CD4-positive, alpha-beta T cell treated with Interleukin-17A for 4 hours (primary cell): ENCODE data around the gene PSTPIP1.

Experiments used
- DNase-seq: peaks from one replicate; pipeline ENCODE4 v3.0.0-alpha.2; 2020; ENCODE audit warnings: mixed read lengths

PSTPIP1 gene

GRCh38 chr15:77001966-77002365, 7.0 kb downstream of the PSTPIP1 start:
- DNase-seq: peak; percentile 3

- peak; percentile 9 for DNase-seq
Measured at GRCh38 chr15:77002436-77002835, 7.5 kb downstream of the PSTPIP1 start.

- DNase-seq: peak; percentile 80
Measured at GRCh38 chr15:77002954-77003912, 8.3 kb downstream of the PSTPIP1 start.

DNA sequence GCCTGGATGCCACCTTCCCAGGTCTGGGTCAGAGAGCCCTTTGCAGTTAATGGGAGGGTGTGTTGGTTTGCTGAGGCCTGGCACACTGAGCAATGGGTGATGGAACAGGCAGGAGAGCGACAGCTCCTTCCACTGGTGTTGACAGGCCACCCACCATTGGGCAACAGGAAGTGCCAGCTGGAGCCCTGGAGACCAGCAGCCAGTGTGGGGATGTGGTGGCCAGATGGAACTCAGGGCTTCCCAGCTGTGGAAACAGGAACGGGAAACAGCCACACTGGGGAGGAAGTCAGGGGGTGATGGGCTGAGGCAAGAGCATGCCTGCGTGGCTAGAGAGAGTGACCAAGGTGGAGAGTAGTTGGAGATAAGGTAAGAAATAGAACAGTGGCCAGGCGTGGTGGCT, 9.3 kb downstream of the PSTPIP1 start:
- no peak for DNase-seq

GRCh38 chr15:77009176-77009575, 14.2 kb downstream of the PSTPIP1 start:
- no peak for DNase-seq

GRCh38 chr15:77009646-77010311, 14.9 kb downstream of the PSTPIP1 start:
- DNase-seq: no peak

- DNase-seq: no peak
Measured at GRCh38 chr15:77010312-77010686, 15.4 kb downstream of the PSTPIP1 start.

DNA sequence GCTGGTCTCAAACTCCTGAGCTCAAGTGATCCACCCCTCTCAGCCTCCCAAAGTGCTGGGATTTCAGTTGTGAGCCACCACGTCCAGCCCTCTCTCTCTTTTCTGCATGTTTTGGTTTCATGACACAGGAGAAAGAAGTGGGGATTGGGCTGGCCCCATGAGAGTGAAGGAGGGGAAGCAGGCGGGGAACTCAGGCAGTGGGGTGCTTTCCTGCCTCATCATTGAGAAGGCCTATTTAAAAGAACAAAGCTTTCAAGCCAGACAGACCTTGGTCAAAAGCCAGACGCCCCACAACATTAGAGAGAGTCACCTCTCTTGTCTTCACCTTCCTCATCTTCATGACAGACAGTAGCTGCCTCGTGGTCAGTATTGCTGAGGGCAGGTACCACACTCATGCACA, 15.9 kb downstream of the PSTPIP1 start:
- DNase-seq: peak; percentile 48

DNA sequence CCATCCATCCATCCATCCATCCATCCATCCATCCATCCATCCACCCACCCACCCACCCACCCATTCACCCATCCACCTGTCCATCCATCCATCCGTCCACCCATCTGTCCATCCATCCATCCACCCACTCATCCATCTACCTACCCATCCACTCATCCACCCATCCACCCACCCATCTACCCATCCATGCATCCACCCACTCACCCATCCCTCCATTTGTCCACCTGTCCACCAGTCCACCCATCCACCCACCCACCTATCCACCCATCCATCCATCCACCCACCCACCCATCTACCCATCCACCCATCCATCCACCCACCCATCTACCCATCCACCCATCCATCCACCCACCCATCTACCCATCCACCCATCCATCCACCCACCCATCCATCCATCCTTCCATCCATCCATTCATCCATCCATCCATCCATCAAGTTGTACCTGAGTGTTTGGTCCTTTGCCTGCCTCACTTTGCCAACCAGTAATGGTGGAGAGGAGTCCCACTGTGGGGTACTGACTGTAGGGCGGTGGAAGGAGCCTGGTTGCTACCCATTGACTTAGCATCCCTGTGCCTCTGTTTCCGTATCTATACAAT, 17.3 kb downstream of the PSTPIP1 start:
- DNase-seq: no peak

- peak; percentile 69 for DNase-seq
Measured at GRCh38 chr15:77012868-77013267, 17.9 kb downstream of the PSTPIP1 start.

- peak; percentile 89 for DNase-seq
Measured at GRCh38 chr15:77013776-77014131, 18.8 kb downstream of the PSTPIP1 start.

- DNase-seq: no peak
Measured at GRCh38 chr15:77014132-77015081, 19.5 kb downstream of the PSTPIP1 start.

DNA sequence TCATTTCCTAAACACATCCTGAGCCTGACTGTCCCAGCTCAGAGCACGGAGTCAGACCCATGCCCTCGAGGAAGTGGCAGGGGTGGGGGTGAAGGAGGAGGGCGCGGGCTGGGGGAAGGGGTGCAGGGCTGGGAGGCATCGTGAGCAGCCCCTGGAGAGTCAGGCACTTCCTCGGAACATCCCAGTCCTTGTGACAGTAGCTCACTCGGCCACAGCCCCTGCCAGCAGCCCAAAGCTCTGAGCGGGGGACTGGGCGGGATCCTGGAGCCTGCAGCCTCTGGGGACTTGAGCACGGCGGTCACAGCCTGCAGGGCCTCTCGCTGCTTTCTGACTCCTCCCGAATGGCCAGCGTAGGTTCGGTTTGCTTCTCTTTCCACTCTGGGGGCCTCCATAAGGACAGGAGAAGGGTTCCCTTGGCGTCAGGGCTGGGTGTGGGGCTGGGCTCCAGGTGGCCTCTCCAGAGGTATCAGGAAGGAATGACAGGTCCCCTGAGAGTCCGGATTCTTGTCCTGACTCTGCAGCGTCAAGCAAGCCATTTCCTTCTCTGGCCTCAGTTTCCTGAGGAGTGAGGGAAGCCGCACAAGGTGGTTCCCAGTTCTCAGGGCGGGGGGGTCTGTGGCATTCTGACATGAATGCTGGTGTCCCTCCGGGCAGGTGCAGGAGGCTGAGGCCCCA, 20.9 kb downstream of the PSTPIP1 start:
- no peak for DNase-seq

GRCh38 chr15:77016321-77016695, 21.4 kb downstream of the PSTPIP1 start:
- no peak for DNase-seq

GRCh38 chr15:77017091-77017660, 22.2 kb downstream of the PSTPIP1 start:
- no peak for DNase-seq

GRCh38 chr15:77017761-77018720, 23.1 kb downstream of the PSTPIP1 start:
- no peak for DNase-seq

GRCh38 chr15:77018796-77019505, 24.0 kb downstream of the PSTPIP1 start:
- DNase-seq: no peak

GRCh38 chr15:77019521-77020331, 24.8 kb downstream of the PSTPIP1 start:
- DNase-seq: peak; percentile 29
